Upper lobe of left lung (tissue), 6 donors: Measurements from ENCODE around the gene FHOD3. TPM values are rescaled to one million over a fixed set of nuclear protein-coding genes. Genes with fewer than 3 reads are reported as not detected.

Experiments
- ATAC-seq, 2 donors: fragments of 200-7000 bp; cut with Tn5 transposase; one replicate each; pipeline ENCODE4 v1.9.1; 2022; ENCODE audit warnings: mild to moderate bottlenecking in 2 of 2, moderate library complexity in 2 of 2; ENCODE audit not compliant: low FRiP score in 2 of 2
- DNase-seq, 2 donors: peaks; one replicate each; pipeline ENCODE4 v3.0.0-alpha.2; 2019 to 2020
- H3K27ac ChIP-seq, 4 donors: fragments of 200-600 bp; sonication (generic); one replicate each; pipeline ENCODE4 v1.5.1; 2016 to 2019
- H3K27me3 ChIP-seq, 4 donors: fragments of 200-600 bp; sonication (generic); one replicate each; pipeline ENCODE4 v1.5.1; 2017 to 2019
- H3K36me3 ChIP-seq, 4 donors: fragments of 200-600 bp; sonication (generic); one replicate each; pipeline ENCODE4 v1.5.1; 2016 to 2019
- H3K4me1 ChIP-seq, 4 donors: fragments of 200-600 bp; sonication (generic); one replicate each; pipeline ENCODE4 v1.5.1; 2018 to 2019
- H3K4me3 ChIP-seq, 4 donors: fragments of 200-600 bp; sonication (generic); one replicate each; pipeline ENCODE4 v1.5.1; 2017 to 2019; ENCODE audit warnings: mild to moderate bottlenecking in 2 of 4, moderate library complexity in 1 of 4
- H3K9me3 ChIP-seq, 4 donors: fragments of 200-600 bp; sonication (generic); one replicate each; pipeline ENCODE4 v1.5.1; 2018 to 2019
- EP300 ChIP-seq, 4 donors: sonication (generic); formaldehyde crosslinking; IDR thresholded peaks; one replicate each; pipeline ENCODE4 v1.5.1; 2017; ENCODE audit warnings: antibody characterized with exemption in 4 of 4, control low read depth in 2 of 4
- POLR2A ChIP-seq, 4 donors: fragments of 450-650 bp; IDR thresholded peaks; one replicate each; pipeline ENCODE4 v1.5.1; 2016 to 2017; ENCODE audit warnings: antibody characterized with exemption in 4 of 4, mild to moderate bottlenecking in 2 of 4
- POLR2AphosphoS5 ChIP-seq, 2 donors: sonication (generic); formaldehyde crosslinking; IDR thresholded peaks; one replicate each; pipeline ENCODE4 v1.5.1; 2017; ENCODE audit warnings: antibody characterized with exemption in 2 of 2
- WGBS, 2 donors: methylation state at CpG; one replicate each; pipeline ENCODE4 v1.1.5; 2017 to 2018; 5-methylcytosine and 5-hydroxymethylcytosine counted together
- total RNA-seq, 6 donors: library from RNA; depleted of rRNA in 4 of 6; stranded (reverse); fragments of >200 nt in 4 of 6; gene quantifications; one replicate each; pipeline versions ENCODE4 v1.1.0 to v1.2.1, GENCODE V29; 2016 to 2021
- TF ChIP-seq, protein P1 (sequence below), 6 experiments: fragments of 450-650 bp in 4 of 6; fragments of 200-600 bp in 2 of 6; sonication (generic) in 2 of 6; IDR thresholded peaks; one replicate each; pipeline ENCODE4 v1.5.1; 2016 to 2019; ENCODE audit warnings: antibody characterized with exemption in 6 of 6
- donor health status: DM: no; HTN: no; CAD: no; lungs with moderate emphysema.
- donor health status: DM: no; HTN: yes; CAD: no; lungs with severe emphysema.

The FHOD3 gene
- total RNA-seq, 6 donors from 2014 or later, result 0.40 to 4.8 (median 2.8) TPM

DNA sequence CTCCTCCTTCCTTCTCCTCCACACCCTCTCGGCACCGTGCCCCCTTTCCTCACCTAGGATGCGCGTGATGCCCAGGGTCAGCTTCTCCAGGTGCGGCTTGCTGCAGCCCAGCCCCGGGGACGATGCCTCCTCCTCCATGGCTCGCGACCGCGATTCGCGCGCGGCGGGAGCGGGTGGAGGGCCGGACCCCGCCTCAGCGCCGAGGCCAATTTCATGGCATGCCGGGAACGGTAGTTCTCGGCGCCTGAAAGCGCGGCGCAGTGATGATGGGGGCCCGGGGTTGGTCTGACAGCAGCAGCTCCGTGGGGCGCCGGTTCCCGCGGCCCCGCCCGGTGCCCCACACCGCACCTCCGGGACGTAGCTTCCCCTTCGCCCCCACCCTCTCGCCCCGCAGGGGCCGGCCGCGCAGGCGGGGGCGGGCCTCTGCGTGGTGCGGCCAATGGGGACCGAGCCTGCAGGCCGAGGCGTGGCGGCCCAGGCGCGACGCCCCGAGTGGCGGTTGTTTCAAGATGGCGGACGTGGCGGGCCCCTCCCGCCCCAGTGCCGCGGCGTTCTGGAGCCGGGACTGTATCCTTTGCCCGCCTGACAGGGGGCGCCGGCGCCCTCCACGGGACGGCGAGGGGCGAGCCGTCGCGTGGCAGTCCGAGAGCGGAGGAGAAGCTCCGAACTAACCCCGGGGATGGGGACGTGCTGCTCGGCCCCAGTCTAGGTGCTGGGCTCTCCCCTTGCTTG is 531.3 kb downstream of the FHOD3 start, which contains the start of the genes KIAA1328 and TPGS2:
TSS of gene KIAA1328 (plus strand) at position 498 of the 732 bp plus-strand sequence. CDS start at position 510, 12 bp downstream.
TSS of gene TPGS2 (minus strand) at position 373 of the 732 bp plus-strand sequence. CDS start at position 138, 235 bp downstream.
- no peaks in the 10 kb centered on the region for H3K36me3 ChIP-seq

More for the DNA sequence above, 531.3 kb downstream of the FHOD3 start, which contains the start of the genes KIAA1328 and TPGS2:
- Histone ChIP-seq H3K4me3 (peak within 1 kb of the TSS; percentile 75 to 92 (median 90)), H3K9me3 (no peaks in the 10 kb centered on the region), H3K27me3 (no peaks in the 10 kb centered on the region), H3K27ac (peak within 1 kb of the TSS; percentile 80 to 91 (median 87)), H3K4me1 (peaks cover 11 to 26% (median 19%) of the 10 kb centered on the region in 4 donors)
- WGBS, 2 donors, result 1 to 3% methylated on average over 9 to 44 of the region's 83 CpGs
- peak in 1 of 2 donors; percentile 22 for TF ChIP-seq POLR2AphosphoS5 (IDR thresholded peaks at IDR 0.05)
- TF ChIP-seq, protein P1, sequence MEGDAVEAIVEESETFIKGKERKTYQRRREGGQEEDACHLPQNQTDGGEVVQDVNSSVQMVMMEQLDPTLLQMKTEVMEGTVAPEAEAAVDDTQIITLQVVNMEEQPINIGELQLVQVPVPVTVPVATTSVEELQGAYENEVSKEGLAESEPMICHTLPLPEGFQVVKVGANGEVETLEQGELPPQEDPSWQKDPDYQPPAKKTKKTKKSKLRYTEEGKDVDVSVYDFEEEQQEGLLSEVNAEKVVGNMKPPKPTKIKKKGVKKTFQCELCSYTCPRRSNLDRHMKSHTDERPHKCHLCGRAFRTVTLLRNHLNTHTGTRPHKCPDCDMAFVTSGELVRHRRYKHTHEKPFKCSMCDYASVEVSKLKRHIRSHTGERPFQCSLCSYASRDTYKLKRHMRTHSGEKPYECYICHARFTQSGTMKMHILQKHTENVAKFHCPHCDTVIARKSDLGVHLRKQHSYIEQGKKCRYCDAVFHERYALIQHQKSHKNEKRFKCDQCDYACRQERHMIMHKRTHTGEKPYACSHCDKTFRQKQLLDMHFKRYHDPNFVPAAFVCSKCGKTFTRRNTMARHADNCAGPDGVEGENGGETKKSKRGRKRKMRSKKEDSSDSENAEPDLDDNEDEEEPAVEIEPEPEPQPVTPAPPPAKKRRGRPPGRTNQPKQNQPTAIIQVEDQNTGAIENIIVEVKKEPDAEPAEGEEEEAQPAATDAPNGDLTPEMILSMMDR (IDR thresholded peaks at IDR 0.05), result peak in 4 of 6 experiments; percentile 22 to 74 (median 48)
- TF ChIP-seq POLR2A (IDR thresholded peaks at IDR 0.05), result peak in 3 of 4 donors; percentile 21 to 78 (median 58)
- no peak for TF ChIP-seq EP300 (IDR thresholded peaks at IDR 0.05)
- DNase-seq (peak; percentile 92 to 98), ATAC-seq (peak; percentile 95 to 99)

Other genes with a start within 250 kb of the FHOD3 start
- gene RPRD1A, start 230.2 kb upstream of the FHOD3 start, total RNA-seq, result 10 to 100 TPM; 30.6 to 84.4 (median 44.3) TPM
- 10 to 100 TPM in 5 of 6 donors, 1 to 10 TPM in 1; 10.0 to 39.6 (median 22.7) TPM for gene SLC39A6, start 168.4 kb upstream of the FHOD3 start, total RNA-seq
- 10 to 100 TPM; 33.1 to 91.5 (median 58.3) TPM for gene ELP2, start 167.8 kb upstream of the FHOD3 start, total RNA-seq
- 1 to 10 TPM; 1.9 to 4.7 (median 3.8) TPM for gene MOCOS, start 110.2 kb upstream of the FHOD3 start, total RNA-seq